Upper lobe of left lung (tissue), 6 donors: ENCODE data around the gene GMIP. TPM values are rescaled to one million over a fixed set of nuclear protein-coding genes. Genes with fewer than 3 reads are reported as not detected.

Experiments
- ATAC-seq, 2 donors: fragments of 200-7000 bp; cut with Tn5 transposase; one replicate each; pipeline ENCODE4 v1.9.1; 2022; ENCODE audit warnings: mild to moderate bottlenecking in 2 of 2, moderate library complexity in 2 of 2; ENCODE audit not compliant: low FRiP score in 2 of 2
- DNase-seq, 2 donors: peaks; one replicate each; pipeline ENCODE4 v3.0.0-alpha.2; 2019 to 2020
- H3K27ac ChIP-seq, 4 donors: fragments of 200-600 bp; sonication (generic); one replicate each; pipeline ENCODE4 v1.5.1; 2016 to 2019
- H3K27me3 ChIP-seq, 4 donors: fragments of 200-600 bp; sonication (generic); one replicate each; pipeline ENCODE4 v1.5.1; 2017 to 2019
- H3K36me3 ChIP-seq, 4 donors: fragments of 200-600 bp; sonication (generic); one replicate each; pipeline ENCODE4 v1.5.1; 2016 to 2019
- H3K4me1 ChIP-seq, 4 donors: fragments of 200-600 bp; sonication (generic); one replicate each; pipeline ENCODE4 v1.5.1; 2018 to 2019
- H3K4me3 ChIP-seq, 4 donors: fragments of 200-600 bp; sonication (generic); one replicate each; pipeline ENCODE4 v1.5.1; 2017 to 2019; ENCODE audit warnings: mild to moderate bottlenecking in 2 of 4, moderate library complexity in 1 of 4
- H3K9me3 ChIP-seq, 4 donors: fragments of 200-600 bp; sonication (generic); one replicate each; pipeline ENCODE4 v1.5.1; 2018 to 2019
- EP300 ChIP-seq, 4 donors: sonication (generic); formaldehyde crosslinking; IDR thresholded peaks; one replicate each; pipeline ENCODE4 v1.5.1; 2017; ENCODE audit warnings: antibody characterized with exemption in 4 of 4, control low read depth in 2 of 4
- POLR2A ChIP-seq, 4 donors: fragments of 450-650 bp; IDR thresholded peaks; one replicate each; pipeline ENCODE4 v1.5.1; 2016 to 2017; ENCODE audit warnings: antibody characterized with exemption in 4 of 4, mild to moderate bottlenecking in 2 of 4
- POLR2AphosphoS5 ChIP-seq, 2 donors: sonication (generic); formaldehyde crosslinking; IDR thresholded peaks; one replicate each; pipeline ENCODE4 v1.5.1; 2017; ENCODE audit warnings: antibody characterized with exemption in 2 of 2
- WGBS, 2 donors: methylation state at CpG; one replicate each; pipeline ENCODE4 v1.1.5; 2017 to 2018; 5-methylcytosine and 5-hydroxymethylcytosine counted together
- total RNA-seq, 6 donors: library from RNA; depleted of rRNA in 4 of 6; stranded (reverse); fragments of >200 nt in 4 of 6; gene quantifications; one replicate each; pipeline versions ENCODE4 v1.1.0 to v1.2.1, GENCODE V29; 2016 to 2021
- TF ChIP-seq, protein P1 (sequence below), 6 experiments: fragments of 450-650 bp in 4 of 6; fragments of 200-600 bp in 2 of 6; sonication (generic) in 2 of 6; IDR thresholded peaks; one replicate each; pipeline ENCODE4 v1.5.1; 2016 to 2019; ENCODE audit warnings: antibody characterized with exemption in 6 of 6
- donor health status: DM: no; HTN: no; CAD: no; lungs with moderate emphysema.
- donor health status: DM: no; HTN: yes; CAD: no; lungs with severe emphysema.

GMIP gene
- total RNA-seq, 6 donors from 2014 or later, result 20.8 to 109 (median 49.1) TPM

DNA sequence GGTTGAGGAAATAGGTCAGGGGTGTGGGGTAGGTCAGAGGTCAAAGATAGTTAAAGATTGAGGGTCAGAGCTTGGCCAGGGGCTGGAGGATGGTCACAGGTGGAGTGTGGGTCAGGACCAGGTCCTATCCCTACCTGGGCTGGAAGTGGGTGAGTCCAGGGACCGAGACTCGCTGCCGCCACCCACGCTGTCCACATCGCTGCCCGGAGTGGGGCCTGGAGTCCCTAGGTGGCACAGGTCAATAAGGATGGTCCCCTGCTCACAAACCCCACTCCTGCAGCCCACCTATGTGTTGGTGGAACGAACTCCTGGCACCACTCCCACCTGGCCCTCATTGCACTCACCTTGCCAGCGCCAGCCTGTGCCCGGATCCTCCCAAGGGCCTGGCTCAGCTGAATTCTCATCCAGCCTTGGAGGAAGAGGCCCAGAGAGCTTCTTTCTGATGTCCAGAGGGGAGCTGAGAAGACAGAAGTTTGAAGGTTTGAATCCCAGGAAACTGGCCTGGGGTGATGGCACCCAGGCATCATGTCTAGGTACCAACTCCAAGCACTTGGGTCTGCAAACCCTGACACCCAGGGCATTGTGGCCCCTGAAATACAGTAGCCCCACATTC is 6.8 kb downstream of the GMIP start:
- Histone ChIP-seq H3K27ac (no peak overlapping the region), H3K4me3 (no peak overlapping the region), H3K27me3 (no peaks in the 10 kb centered on the region), H3K9me3 (no peaks in the 10 kb centered on the region), H3K36me3 (peaks cover 5 to 83% (median 59%) of the 10 kb centered on the region in 4 donors), H3K4me1 (peaks cover 0 to under 1% (median 0%) of the 10 kb centered on the region in 4 donors)
- 95 to 98% methylated on average over 6 to 9 of the region's 9 CpGs for WGBS, 2 donors
- DNase-seq, result no peak
- no peak for TF ChIP-seq POLR2AphosphoS5 (IDR thresholded peaks at IDR 0.05)
- no peak for TF ChIP-seq POLR2A (IDR thresholded peaks at IDR 0.05)
- no peak for TF ChIP-seq EP300 (IDR thresholded peaks at IDR 0.05)
- TF ChIP-seq, protein P1, sequence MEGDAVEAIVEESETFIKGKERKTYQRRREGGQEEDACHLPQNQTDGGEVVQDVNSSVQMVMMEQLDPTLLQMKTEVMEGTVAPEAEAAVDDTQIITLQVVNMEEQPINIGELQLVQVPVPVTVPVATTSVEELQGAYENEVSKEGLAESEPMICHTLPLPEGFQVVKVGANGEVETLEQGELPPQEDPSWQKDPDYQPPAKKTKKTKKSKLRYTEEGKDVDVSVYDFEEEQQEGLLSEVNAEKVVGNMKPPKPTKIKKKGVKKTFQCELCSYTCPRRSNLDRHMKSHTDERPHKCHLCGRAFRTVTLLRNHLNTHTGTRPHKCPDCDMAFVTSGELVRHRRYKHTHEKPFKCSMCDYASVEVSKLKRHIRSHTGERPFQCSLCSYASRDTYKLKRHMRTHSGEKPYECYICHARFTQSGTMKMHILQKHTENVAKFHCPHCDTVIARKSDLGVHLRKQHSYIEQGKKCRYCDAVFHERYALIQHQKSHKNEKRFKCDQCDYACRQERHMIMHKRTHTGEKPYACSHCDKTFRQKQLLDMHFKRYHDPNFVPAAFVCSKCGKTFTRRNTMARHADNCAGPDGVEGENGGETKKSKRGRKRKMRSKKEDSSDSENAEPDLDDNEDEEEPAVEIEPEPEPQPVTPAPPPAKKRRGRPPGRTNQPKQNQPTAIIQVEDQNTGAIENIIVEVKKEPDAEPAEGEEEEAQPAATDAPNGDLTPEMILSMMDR (IDR thresholded peaks at IDR 0.05), result no peak
- ATAC-seq, result no peak

- no peaks in the 10 kb centered on the region for H3K4me1 ChIP-seq
- 91% methylated on average over 12 of the region's 14 CpGs; no CpG with 5 or more reads in 1 of the 2 donors for WGBS, 2 donors
- H3K9me3 ChIP-seq, result no peaks in the 10 kb centered on the region
- peaks cover 5 to 79% (median 59%) of the 10 kb centered on the region in 4 donors for H3K36me3 ChIP-seq
- H3K27ac ChIP-seq, result no peak overlapping the region
- TF ChIP-seq POLR2AphosphoS5 (IDR thresholded peaks at IDR 0.05) (no peak), POLR2A (IDR thresholded peaks at IDR 0.05) (no peak), EP300 (IDR thresholded peaks at IDR 0.05) (no peak)
- TF ChIP-seq, protein P1 (IDR thresholded peaks at IDR 0.05), result no peak
- DNase-seq (peak in 1 of 2 donors; percentile 63), ATAC-seq (no peak)
- H3K27me3 ChIP-seq, result no peaks in the 10 kb centered on the region
- H3K4me3 ChIP-seq, result no peak overlapping the region
Measured at GRCh38 chr19:19635313-19635702, 8.1 kb downstream of the GMIP start.

DNA sequence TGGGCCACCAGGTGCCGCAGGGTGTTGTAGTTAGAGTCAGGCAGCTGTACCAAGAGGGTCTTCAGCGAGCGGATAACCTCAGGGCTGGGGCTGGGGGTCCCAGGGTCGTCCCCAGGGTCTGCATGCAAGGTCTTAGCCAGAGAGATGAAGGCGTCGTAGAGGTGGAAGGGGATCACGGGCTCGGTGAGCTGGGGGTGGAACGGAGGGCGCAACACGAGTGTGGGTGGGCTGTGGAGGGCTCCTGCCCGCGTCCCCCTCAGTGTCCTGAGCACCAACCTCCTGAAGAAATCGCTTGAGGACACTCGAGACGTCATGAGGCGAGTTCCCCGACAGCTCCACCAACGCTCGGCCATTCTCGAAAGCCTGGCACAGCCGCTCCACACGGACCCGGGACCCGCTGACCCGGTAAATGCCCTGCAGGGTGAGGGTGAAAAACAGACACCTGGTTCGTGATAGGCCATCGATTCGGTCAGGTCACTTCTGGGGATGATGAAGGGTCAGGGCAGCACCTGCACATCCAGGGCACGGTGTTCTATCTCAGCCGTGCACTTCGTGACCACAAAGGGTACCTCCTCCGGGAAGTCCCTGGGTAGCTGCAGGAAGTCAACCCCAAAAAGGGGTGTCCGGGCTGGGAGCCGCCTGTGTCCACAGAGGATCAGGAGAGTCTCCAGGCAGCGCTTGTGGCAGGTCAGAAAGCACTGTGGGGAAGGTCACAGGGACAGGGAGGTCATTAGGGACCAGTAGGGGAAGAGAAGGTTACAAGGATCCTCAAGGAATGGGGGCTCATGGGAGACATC is 8.7 kb downstream of the GMIP start:
- DNase-seq, result peak in 1 of 2 donors; percentile 73
- Histone ChIP-seq H3K27me3 (no peaks in the 10 kb centered on the region), H3K27ac (no peak overlapping the region), H3K36me3 (peaks cover 5 to 80% (median 57%) of the 10 kb centered on the region in 4 donors), H3K4me3 (no peak overlapping the region), H3K9me3 (no peaks in the 10 kb centered on the region), H3K4me1 (no peaks in the 10 kb centered on the region)
- TF ChIP-seq POLR2AphosphoS5 (IDR thresholded peaks at IDR 0.05), result no peak
- TF ChIP-seq, protein P1 (IDR thresholded peaks at IDR 0.05), result no peak
- no peak for TF ChIP-seq EP300 (IDR thresholded peaks at IDR 0.05)
- no peak for TF ChIP-seq POLR2A (IDR thresholded peaks at IDR 0.05)
- 92 to 93% methylated on average over 35 to 36 of the region's 36 CpGs for WGBS, 2 donors
- ATAC-seq, result no peak

DNA sequence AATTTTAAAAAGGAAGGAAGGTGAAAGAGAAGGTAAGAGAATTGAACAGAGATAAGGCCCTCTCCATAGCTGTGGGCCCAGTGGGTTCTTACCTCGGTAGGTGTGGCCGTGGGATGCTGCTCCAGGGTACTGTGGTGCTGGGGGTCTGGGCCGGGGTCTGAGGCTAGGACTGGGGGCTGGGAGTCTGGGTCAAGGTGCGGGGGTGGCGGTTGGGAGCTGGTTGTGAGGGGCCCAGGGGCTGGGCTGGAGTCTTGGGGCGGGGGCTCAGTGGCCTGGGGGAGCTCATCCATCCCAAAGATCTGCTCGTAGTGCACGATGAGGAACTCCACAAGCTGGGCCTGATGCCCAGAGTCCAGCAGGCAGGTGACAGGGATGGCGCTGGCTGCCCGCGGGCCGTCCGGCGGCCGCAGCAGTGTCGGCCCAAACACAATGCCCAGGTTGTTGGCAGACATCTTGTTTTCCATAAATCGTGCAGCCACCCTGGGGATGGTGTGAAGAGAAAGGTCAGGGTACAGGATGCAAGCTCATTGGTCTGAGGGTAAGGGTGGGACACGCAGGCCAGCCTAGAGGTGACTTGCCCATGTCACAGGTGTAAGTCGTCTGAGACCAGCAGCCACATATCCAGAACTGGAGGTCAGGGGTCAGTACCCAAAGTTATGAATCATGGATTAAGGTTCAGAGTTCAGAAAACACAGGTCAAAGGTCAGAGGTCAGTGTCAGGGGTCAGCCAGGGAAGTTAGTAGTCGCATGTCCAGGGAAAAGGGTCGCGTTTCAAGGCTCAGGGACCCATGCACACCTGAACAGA is 9.5 kb downstream of the GMIP start:
- H3K4me1 ChIP-seq, result peaks cover 0 to 2% (median under 1%) of the 10 kb centered on the region in 4 donors
- ATAC-seq (no peak), DNase-seq (peak in 1 of 2 donors; percentile 69)
- TF ChIP-seq, protein P1 (IDR thresholded peaks at IDR 0.05), result no peak
- TF ChIP-seq POLR2AphosphoS5 (IDR thresholded peaks at IDR 0.05) (no peak), EP300 (IDR thresholded peaks at IDR 0.05) (no peak), POLR2A (IDR thresholded peaks at IDR 0.05) (no peak)
- peaks cover 5 to 73% (median 55%) of the 10 kb centered on the region in 4 donors for H3K36me3 ChIP-seq
- H3K9me3 ChIP-seq, result no peaks in the 10 kb centered on the region
- no peak overlapping the region for H3K4me3 ChIP-seq
- 91 to 97% methylated on average over 20 to 22 of the region's 22 CpGs for WGBS, 2 donors
- no peaks in the 10 kb centered on the region for H3K27me3 ChIP-seq
- H3K27ac ChIP-seq, result no peak overlapping the region
